A549 (cell line): ENCODE results near the gene SCAMP1.

Source experiments
- EP300 ChIP-seq, 2 experiments: fragments of >200 bp; sonication (Bioruptor Twin); formaldehyde crosslinking; IDR thresholded peaks; 2 replicates in 1 of 2; 3 replicates in 1 of 2; pipeline ENCODE4 v1.6.1; 2016 to 2017
- ESRRA ChIP-seq: fragments of 150-350 bp; IDR thresholded peaks from 2 replicates; pipeline ENCODE4 v1.6.1; 2014; ENCODE audit warnings: mild to moderate bottlenecking, low read length, borderline replicate concordance
- POLR2A ChIP-seq: IDR thresholded peaks from 2 replicates; pipeline ENCODE4 v1.6.1; 2012; ENCODE audit warnings: mild to moderate bottlenecking, low read length
- RCOR1 ChIP-seq: fragments of 150-350 bp; IDR thresholded peaks from 2 replicates; pipeline ENCODE4 v1.6.1; 2014; ENCODE audit warnings: antibody characterized with exemption, low read length, low read depth
- SMC3 ChIP-seq: fragments of >200 bp; sonication (Bioruptor Twin); formaldehyde crosslinking; IDR thresholded peaks from 3 replicates; pipeline ENCODE4 v1.6.1; 2018; ENCODE audit warnings: inconsistent platforms
- TP53 ChIP-seq: fragments of 250-450 bp; sonication (Bioruptor Pico); IDR thresholded peaks from 2 replicates; pipeline ENCODE4 v1.5.0; 2021; ENCODE audit warnings: mild to moderate bottlenecking, moderate library complexity
- TF ChIP-seq, protein P1 (sequence below): fragments of 250-450 bp; sonication (Bioruptor Pico); IDR thresholded peaks from 2 replicates; pipeline ENCODE4 v1.5.0; 2021; ENCODE audit warnings: mild to moderate bottlenecking, moderate library complexity, borderline replicate concordance
- TF ChIP-seq, protein P2 (sequence below): fragments of >200 bp; sonication (Bioruptor Twin); formaldehyde crosslinking; IDR thresholded peaks from 3 replicates; pipeline ENCODE4 v1.5.1; 2016

DNA sequence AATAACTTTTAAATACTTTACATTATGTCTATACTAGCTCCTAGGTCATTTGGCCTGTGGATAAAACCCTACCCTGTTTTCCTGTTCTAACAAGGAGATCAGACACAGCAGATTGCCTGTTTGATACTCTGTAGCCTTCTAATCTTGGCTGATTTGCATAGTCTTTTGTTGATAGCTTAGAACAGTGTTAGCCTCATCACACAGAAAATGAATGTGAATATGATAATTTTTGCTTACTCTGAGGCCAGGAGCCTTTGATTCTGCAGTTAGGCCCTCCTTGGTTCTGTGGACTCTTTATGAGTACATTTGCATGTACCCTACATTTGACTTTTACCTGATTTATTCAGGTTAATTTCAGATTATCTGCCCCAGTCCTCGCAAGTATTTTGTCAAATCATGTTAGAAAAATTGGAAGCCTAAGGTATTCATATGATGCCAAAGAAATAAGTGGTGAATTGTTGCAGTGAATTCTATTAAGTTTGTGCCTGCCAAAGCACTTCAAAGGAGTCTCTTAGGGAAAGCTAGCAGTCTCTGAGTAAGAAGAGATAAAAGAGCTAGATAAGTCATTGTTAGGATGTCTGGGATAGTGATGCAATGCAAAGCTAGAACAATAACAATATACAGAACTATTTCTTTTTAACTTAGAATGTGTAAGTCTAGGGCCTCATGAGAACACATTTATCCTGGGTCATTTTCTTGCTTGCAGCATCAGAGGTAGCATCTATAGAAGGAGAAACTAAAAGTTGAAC, 56.4 kb downstream of the SCAMP1 start:
- TF ChIP-seq, protein P1, sequence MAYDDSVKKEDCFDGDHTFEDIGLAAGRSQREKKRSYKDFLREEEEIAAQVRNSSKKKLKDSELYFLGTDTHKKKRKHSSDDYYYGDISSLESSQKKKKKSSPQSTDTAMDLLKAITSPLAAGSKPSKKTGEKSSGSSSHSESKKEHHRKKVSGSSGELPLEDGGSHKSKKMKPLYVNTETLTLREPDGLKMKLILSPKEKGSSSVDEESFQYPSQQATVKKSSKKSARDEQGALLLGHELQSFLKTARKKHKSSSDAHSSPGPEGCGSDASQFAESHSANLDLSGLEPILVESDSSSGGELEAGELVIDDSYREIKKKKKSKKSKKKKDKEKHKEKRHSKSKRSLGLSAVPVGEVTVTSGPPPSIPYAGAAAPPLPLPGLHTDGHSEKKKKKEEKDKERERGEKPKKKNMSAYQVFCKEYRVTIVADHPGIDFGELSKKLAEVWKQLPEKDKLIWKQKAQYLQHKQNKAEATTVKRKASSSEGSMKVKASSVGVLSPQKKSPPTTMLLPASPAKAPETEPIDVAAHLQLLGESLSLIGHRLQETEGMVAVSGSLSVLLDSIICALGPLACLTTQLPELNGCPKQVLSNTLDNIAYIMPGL (CRISPR knock-in tag), result no peak
- TF ChIP-seq ESRRA (no peak), POLR2A (no peak), EP300 (IDR thresholded peaks at IDR 0.05) (no peak), TP53 (no peak), SMC3 (no peak), RCOR1 (no peak)
- TF ChIP-seq, protein P2, sequence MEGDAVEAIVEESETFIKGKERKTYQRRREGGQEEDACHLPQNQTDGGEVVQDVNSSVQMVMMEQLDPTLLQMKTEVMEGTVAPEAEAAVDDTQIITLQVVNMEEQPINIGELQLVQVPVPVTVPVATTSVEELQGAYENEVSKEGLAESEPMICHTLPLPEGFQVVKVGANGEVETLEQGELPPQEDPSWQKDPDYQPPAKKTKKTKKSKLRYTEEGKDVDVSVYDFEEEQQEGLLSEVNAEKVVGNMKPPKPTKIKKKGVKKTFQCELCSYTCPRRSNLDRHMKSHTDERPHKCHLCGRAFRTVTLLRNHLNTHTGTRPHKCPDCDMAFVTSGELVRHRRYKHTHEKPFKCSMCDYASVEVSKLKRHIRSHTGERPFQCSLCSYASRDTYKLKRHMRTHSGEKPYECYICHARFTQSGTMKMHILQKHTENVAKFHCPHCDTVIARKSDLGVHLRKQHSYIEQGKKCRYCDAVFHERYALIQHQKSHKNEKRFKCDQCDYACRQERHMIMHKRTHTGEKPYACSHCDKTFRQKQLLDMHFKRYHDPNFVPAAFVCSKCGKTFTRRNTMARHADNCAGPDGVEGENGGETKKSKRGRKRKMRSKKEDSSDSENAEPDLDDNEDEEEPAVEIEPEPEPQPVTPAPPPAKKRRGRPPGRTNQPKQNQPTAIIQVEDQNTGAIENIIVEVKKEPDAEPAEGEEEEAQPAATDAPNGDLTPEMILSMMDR, result no peak
